ENCODE results near the gene EXPH5.

The EXPH5 gene

DNA sequence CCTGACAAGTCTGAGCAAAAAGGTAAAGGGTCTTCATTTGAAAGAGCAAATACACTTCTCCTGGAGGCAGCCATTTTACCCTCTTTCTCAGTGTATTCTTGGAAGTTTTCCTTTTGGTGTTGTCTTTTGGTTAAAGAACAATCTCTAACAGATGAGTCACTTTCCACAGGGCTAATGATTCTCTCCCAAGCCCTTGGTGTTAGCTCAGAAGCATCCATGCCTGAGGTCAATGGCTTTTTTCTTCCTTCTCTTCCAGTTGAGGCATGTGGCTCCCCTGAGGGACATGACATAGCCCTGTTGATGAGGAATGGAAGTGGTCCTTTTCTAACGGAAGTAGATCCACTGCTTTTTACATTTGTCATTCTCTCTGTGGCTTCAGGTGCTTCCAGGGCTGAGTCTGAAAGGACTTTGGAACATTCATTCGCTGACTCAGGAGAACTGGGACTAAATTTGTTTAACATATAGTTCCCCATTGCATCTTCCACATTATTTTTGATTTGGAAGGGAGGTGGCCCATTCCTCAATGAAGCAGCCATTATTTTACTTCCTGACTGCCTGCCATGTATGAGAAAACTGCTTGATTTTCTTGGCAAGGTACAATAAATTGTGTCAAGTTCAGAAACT is 81.6 kb downstream of the EXPH5 start:
- no peak for FAIRE-seq

DNA sequence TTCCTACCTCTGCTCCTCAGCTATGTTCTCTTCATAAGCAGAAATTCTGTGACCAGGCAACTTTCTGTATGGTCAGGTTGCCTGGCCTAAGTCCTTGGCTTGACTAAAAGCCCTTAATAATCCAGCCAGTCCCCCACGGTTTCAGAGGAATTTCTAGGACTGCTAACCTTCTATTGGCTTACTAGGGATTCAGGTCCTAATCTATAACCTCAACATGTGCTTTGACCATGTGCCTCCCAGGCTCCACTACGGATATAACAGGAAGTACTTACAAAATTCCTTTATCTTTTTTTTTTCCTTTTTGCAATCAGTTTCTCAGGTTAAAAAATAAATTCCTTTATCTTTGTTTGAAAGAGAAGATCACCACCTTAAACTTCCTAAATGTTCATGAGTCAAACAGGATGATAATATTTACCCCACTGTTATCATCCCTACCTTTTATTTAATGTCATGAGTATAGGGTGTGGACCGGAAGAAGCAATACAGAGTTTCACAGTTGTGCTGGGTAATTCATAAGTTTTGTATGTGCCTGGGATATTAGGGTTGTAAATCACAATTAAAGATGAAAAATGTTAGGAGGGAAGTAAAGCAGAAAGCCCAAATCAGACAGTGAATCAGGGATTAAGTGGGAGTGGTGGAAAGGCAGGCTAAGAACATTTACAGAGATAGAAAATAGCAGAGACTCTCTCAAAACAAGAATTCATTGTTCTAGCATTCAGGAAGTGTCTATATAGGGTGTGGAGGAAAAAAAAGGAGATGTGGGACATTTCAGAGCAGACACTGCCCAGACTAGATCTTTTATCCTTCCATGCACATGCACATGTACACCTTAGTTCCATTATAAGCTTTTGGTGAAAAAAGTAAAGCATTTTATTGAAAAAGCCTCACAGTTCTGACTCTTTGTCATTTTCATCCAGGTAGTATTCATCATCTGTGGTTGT is 84.6 kb downstream of the EXPH5 start:
- no peak for FAIRE-seq

DNA sequence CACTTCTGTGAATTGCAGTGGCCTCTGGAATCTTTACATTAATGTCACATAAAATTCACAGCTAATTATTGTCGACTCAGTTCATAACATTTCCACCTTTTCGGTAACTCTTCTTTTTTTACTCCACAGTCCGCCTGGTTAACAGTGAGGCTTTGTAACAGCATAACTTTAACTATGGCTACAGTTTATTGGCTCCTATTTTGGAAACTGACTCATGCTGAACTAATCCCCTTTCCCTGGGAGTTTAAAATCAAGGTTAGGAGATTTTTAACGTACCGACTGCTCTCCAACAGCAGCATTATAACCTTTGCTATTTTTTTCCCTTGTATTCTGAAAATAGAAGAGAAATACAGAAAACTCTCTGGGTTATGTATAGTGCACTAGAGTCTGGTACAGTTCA is 92.2 kb downstream of the EXPH5 start:
- FAIRE-seq = no peak

DNA sequence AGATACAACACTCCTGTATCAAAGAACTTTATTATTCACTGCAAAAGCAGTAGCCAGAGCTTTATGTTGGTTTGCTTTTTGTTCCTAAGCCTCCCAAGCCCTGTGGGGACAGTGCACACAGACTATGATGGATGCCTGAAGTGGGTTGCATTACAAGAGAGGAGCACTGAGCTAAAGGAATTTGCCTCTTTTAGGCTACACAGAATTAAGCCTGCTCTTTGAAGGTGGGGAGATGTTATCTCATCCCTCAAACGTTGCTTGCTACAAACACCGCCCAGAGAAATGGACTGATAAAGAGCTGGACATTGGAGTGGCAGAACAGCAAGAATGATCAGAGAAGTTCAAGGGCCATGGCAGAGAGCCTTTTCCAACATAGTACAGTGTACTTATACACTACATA is 92.8 kb downstream of the EXPH5 start:
- no peak for FAIRE-seq

DNA sequence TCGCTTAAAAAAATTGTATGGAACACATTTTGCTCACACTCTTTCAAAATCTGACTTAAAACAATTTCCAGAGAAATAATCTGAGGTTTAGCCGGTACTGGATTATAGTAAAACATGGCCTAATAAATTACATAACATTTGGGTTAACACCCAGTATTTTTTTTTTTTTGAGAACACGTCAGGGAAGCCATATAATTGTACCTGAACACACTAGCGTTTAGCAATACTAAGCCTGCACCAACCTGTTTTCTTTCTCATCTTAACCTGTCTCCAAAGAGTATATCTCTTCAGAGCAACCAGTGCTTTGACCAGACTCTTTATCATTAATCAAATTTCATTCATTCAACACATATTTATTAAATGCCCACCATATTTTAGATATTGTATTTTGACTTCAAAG is 93.4 kb downstream of the EXPH5 start:
- no peak for FAIRE-seq

DNA sequence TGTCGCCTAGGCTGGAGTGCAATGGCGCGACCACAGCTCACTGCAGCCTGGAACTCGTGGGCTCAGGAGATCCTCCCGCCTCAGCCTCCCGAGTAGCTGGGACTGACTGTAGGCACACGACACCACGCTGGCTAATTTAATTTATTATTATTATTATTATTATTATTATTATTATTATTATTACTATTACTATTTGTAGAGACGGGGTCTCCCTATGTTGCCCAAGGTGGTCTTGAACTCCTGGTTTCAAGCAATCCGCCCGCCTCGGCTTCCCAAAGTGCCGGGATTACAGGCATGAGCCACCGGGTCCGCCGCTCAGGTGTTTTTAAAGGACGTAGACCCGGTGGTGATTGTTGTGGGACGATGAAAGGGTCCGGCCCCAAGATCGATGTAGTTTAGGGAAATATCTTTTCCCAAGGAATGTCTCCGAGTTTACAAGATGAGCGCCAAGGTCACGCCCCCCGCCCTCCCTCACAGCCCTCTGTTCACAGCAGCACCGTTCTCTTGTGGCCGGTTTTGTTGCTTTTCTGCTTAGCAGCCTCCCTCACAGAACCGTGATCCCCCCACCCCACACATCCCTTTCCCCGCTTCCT is 94.7 kb downstream of the EXPH5 start:
- FAIRE-seq = no peak

DNA sequence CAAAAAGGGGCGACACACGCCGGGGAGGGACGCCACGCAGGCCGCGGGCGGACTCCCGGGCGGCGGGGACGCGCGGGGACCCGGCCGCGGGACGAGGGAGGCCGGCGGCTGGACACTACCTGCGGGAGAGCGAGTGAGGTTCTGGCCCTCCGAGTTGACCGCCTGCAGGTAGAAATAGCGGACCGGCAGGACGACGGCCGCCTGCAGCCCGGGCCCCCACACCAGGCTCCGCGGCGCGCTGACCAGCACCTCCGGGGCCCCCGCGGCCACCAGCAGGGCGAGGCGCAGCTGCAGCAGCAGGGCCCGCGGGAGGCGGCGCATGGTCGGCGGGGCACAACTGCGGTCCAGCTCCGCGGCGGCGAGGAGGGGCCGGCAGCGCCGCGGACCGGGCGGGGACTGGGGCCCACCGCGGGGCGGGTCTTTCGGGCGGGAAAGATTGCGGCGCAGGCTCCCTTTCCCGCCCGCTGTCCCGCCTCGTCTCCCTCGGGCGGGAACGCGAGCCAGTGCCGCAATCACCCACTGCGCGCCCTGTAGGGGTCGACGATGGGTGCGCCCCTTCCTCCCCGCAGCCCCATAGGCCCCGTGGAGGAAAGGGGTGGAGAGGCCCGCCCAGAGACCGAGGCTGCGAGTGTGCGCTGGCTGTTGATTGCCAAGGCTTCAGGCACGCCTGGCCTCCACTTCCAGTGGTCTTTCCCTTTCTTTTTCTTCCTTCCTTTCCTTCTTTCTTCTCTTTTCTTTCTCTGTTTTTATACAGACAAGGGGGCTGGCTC is 95.3 kb downstream of the EXPH5 start, which contains the start of gene POGLUT3:
Gene POGLUT3, minus strand, starts transcription at position 339 of the 770 bp plus-strand sequence. Its CDS starts 18 bp downstream, at position 321.
- no peak for FAIRE-seq

DNA sequence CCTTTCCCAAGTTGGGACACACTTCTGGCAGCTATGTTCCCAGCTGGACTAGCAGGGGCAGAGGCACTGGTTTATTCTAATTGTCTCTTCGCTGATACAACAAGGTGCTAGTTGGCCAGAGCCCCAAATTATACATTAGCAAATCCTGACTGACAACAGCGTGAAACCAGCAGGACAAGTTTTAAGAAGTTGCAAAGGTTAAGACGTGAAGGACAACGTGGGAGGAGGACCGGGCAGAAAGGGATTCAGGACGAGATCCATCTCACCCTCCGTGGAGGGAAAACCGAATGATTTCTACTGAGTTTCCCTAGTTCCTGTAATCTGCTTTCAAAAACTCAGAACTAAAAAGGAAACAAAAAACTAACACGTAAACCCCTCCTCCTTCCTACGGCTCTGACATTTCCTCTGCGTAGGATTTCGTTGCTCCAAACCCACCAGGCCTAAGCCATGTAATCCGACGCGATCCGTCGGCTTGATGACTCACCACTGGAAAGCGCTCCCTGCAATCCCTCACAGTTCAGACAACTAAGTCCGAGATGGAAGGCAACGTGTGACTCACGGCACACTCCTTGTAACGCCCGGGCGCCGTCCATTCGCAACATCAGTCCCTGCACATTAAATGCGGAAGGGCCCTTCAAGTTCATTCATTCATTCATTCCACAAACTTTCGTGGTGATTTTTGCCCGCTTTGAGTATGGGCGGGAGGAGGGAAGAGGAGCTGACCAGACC is 96.1 kb downstream of the EXPH5 start:
- peak; percentile 88 for FAIRE-seq

DNA sequence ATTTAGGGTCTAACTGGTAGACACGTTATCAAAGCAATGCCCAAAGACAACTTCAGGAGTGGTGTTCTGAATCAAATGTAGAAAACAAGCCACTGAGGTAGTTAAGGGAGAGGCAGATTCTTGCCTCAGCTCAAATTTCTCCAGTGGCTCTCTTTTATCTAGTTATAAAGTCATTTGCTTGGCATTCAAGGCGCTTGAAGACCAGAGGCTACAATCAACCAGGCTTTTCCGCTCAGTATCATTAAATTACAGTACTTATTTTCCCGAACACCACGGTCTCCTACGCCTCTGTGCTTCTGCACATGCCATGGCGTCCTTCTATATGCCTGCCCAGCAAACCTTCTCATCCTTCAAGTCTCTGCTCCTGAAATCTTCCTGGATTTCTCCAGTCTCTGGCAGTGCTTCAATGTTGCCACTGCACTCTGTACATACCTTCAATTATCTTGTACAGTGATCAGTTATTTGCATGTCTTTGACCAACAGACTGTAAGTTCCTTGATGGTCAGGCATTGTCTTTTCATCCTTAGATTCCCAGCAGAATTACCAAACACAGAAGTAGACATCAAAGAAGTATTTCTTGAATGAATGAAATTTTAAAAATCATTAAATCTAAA is 96.8 kb downstream of the EXPH5 start:
- FAIRE-seq = no peak

DNA sequence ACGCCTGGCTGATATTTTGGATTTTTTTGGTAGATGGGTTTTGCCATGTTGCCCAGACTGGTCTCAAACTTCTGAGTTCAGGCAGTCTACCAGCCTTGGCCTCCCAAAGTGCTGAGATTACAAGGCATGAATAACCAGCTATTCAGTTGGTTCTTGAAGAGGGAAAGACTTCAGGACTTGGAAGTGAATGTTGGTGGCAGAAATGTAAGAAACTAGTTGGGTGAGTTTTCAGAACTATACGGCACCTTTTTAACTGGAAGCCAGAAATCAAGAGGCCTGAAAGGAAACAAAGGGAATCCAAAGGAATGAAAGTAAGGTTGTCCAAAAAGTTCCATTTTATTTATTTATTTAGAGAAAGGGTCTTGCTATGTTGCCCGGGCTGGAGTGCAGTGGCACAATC is 98.2 kb downstream of the EXPH5 start:
- no peak for FAIRE-seq

DNA sequence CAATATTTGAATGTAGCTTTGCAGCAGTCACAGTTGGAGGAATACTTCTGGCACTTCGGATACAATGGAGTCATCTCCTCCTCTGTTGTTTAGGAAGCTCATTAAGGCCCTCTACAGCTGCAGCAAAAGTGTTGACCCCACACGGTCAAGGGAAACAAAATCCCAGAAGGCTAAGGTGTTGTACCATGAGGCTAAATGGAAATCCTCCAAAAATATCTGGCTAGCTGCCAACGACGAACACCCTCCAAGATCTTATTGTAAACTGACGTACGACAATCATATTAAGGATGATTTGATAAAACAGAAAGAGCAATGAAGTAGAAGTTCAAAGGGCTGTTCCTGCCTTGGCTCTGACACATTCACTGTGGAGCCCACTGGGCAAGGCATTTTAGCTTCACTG is 99.4 kb downstream of the EXPH5 start:
- FAIRE-seq = no peak

DNA sequence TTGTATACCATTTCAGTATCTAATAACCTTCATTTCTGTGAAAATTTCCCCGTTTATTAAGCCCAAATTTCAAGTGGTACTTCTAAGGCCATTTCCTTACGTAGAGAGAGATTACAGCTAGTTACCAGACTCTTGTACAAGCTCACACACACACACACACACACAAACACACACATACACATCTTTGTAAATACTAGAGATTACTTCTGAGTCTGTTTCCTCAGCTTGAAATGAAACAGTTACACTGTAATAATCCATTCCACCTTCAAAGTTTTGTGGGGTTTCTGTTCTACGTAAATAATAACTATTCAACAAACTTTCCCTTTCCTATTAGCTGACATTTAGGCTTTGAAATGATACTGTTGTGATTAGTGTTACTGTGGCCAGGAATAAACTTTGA is 101.6 kb downstream of the EXPH5 start:
- no peak for FAIRE-seq

DNA sequence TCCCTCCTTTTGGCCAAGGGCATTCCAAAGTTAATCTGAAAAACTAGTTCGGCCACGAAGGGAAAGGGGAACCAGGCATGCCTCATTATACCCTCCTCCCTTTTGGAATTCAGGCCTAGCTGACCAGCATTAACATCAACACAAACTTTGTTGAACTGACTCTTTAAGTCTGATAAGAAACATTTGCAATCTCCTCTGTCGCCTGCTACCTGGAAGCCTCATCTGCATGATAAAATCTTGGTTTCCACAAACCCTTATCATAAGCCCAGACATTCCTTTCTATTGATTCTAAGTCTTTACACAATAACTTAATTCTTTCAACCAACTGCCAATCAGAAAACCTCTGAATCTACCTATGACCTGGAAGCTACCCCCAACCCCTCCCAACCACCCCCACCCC is 106.7 kb downstream of the EXPH5 start:
- FAIRE-seq = no peak

DNA sequence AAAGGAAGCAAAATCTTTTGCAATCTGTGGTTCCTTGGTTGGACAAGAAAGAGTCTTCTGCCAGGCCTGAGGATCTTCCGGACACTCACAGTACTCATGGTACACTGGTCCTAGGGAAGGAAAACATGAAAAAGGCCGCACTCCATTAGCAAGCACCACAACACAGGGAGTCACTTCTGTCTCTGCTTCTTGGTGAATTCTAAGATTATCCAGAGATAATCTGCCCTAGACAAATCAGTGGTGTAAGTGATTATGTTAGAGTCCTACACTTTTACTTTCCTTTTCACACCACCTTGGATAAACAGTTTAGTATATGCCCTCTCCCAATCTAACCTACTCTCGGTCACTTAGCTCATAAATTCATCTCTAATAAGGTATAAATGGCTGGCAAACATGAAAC is 107.2 kb downstream of the EXPH5 start:
- no peak for FAIRE-seq

DNA sequence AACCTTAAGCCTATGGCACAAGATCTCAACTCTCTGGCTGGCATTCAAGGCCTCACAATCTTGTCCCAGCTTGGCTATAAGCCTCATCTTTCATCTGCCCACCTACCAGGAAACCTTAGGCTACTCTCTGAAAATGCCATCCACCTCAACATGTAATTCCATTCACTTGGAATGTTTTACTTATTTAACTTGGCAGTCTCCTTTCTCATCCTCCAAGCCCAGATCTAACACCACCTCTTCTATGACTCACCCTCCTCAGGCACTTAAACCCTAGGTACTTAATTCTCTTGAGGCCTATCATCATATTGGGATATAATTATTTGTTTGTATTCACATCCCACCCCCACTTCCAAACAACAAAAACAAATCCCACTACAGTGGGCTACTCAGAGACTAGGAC is 110.4 kb downstream of the EXPH5 start:
- no peak for FAIRE-seq

DNA sequence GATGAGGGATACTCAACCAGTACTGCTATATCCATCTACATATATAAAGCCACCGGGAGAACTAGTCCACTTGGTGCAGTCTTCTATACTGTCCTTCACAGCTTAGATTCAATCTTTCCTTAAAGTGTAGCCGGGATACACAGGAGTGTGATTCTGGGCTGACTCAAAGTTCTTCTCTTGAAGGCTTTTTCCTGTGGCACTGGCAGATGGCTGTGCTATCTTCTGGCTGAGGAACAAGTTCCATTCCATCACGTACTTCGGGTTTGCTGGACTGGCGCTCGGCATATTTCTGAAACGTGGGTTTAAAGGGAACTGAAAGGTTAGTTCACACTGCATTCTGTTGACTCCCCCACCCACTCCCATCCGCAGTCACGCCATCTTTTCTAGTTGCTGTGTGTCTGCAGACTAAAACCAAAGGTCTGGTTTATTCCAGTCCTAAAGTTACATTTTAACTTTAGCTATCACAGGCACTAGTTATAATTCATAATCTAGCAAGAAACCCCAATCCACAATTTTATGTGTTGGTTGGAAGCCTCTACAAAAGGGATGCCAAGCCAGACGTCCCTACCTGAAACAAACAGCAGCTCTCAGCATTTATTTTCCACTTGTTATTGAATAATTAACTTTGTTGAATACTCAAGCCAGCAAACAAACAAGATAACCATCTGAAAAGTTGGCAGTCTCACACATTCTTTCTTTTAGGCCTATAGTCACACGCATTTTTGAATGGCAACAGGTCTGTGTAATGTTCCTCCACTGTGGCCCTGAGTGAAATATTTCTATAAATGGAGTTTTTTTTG is 118.7 kb downstream of the EXPH5 start:
- no peak for FAIRE-seq

DNA sequence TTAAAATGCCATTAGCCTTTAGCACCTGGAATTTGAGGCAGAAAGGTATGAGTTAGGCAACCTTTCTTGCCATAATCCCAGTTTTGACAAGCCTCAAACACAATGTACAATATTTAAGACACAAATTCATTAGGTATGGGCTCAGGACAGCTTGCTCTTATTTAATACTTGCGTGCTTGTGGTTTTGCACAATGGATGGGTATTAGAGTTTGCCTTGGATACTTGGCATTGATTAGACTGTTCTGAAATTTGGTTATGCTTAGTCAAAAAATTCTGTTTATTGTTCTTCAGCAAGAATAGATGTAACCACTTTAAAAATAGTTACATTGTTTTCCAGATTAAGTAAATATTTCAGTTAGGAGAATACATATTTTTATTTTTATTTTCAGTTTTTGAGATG is 120.9 kb downstream of the EXPH5 start:
- FAIRE-seq = no peak

DNA sequence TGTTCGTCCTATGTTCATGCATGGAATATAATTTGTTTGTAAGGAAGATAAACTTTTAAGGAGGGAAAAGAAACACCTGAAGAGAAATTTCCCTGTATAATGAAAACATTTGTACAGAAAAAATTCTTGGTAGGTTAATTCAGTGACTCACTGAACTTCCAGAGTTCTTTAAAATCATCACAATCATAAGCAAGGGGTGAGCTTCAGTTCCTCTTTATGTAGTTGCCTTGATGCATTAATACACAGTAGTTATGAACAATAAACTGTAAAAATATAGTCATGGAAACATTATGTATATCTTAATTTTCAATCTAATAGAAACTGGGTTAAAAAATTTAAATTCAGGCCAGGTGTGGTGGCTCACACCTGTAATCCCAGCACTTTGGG is 125.1 kb downstream of the EXPH5 start:
- no peak for FAIRE-seq

DNA sequence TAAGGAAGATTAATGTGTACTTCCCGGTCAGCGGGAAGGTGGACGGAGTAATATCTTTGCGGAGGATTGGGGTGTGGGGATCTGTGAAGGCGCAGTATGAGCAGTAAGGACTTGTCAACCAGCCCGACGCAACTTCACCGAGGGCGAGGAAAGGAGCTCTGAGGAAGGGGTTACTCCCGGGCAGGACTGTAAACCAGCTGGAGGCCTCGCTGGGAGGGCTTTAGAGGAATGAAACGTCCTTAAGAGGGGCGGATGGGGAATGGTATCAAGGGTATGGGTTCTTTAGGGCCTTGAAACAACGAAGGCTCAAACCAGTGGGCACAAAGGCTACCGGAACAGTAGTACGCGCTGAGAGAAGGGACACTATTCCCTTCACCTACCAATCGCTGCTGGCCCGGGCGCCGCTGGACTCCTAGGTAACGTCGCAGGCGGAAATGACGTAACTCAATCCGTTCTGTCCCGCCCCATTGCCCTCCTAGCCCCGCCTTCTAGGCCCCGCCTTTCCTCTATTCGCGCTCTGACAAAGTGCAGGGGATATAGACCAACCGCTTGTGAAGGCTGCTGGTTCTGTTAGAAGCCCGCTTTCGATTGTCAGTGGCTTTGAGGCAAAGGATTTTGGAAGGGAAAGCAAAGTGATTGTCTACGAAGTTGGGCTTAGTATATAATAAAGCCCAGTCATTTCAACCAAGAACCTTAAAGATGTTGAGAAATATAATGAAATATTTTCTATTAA is 126.3 kb downstream of the EXPH5 start, which contains the start of gene C11orf65:
Gene C11orf65, minus strand, starts transcription at position 439 of the 733 bp plus-strand sequence. CDS start 5,970 bp downstream, outside the sequence.
- FAIRE-seq = peak; percentile 97

DNA sequence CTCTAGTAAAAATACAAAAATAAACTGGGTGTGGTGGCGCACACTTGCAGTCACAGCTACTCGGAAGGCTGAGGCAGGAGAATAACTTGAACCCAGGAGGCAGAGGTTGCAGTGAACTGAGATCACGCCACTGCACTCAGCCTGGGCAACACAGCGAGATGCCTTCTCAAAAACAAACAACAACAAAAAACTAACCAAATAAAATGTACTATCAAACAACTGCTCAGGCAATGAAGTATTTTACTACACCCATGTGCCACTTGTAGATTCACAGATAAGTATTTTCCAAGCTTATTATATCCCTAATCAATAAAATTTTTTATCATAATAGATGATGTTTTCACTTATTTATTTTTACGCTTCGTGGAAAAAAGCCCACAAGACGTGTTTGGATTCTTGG is 127.2 kb downstream of the EXPH5 start:
- FAIRE-seq = no peak

All from endometrium (tissue), 2 donors.